Stimulated activated CD4-positive, alpha-beta T cell treated with anti-CD3 and anti-CD28 coated beads, Interleukin-15, amount 100 ng/mL, for 1 hour (primary cell): Measurements from ENCODE around the gene TGM1.

Experiments
- DNase-seq, 2 donors: peaks; one replicate each; pipeline ENCODE4 v3.0.0-alpha.2; 2020; ENCODE audit warnings: low read depth in 1 of 2, low spot score in 1 of 2

Gene TGM1

GRCh38 chr14:24292118-24292807, 29.3 kb upstream of the TGM1 start:
- no peak for DNase-seq

GRCh38 chr14:24291446-24292117, 28.6 kb upstream of the TGM1 start:
- DNase-seq, result no peak

- no peak for DNase-seq
Measured at GRCh38 chr14:24290746-24291145, 27.8 kb upstream of the TGM1 start.

- no peak for DNase-seq
Measured at GRCh38 chr14:24289649-24290280, 26.8 kb upstream of the TGM1 start.

- no peak for DNase-seq
Measured at GRCh38 chr14:24286996-24287395, 24.0 kb upstream of the TGM1 start.

GRCh38 chr14:24285351-24285750, 22.4 kb upstream of the TGM1 start:
- no peak for DNase-seq

GRCh38 chr14:24284501-24285035, 21.6 kb upstream of the TGM1 start:
- DNase-seq, result no peak

- DNase-seq, result no peak
Measured at GRCh38 chr14:24283796-24284460, 21.0 kb upstream of the TGM1 start.

GRCh38 chr14:24282736-24283135, 19.8 kb upstream of the TGM1 start:
- no peak for DNase-seq

- no peak for DNase-seq
Measured at GRCh38 chr14:24281636-24282035, 18.7 kb upstream of the TGM1 start.

GRCh38 chr14:24280797-24281460, 18.0 kb upstream of the TGM1 start:
- DNase-seq, result no peak

- DNase-seq, result peak in 1 of 2 donors; percentile 30
Measured at GRCh38 chr14:24279301-24280186, 16.6 kb upstream of the TGM1 start.

- DNase-seq, result no peak
Measured at GRCh38 chr14:24278424-24278823, 15.4 kb upstream of the TGM1 start.

GRCh38 chr14:24277606-24278321, 14.8 kb upstream of the TGM1 start:
- DNase-seq, result no peak

- no peak for DNase-seq
Measured at GRCh38 chr14:24277071-24277470, 14.1 kb upstream of the TGM1 start.

GRCh38 chr14:24274101-24274543, 11.1 kb upstream of the TGM1 start:
- no peak for DNase-seq

- DNase-seq, result no peak
Measured at GRCh38 chr14:24273422-24273998, 10.5 kb upstream of the TGM1 start.

GRCh38 chr14:24272467-24272866, 9.5 kb upstream of the TGM1 start:
- DNase-seq, result no peak

- no peak for DNase-seq
Measured at GRCh38 chr14:24271834-24272263, 8.9 kb upstream of the TGM1 start.
